Measurements from ENCODE around the gene ISOC2.
"Not testable (repeated sequence)": the region's sequence is repeated elsewhere in the genome, so short reads cannot be mapped to it uniquely, and the experiment has no call there.

The ISOC2 gene

DNA sequence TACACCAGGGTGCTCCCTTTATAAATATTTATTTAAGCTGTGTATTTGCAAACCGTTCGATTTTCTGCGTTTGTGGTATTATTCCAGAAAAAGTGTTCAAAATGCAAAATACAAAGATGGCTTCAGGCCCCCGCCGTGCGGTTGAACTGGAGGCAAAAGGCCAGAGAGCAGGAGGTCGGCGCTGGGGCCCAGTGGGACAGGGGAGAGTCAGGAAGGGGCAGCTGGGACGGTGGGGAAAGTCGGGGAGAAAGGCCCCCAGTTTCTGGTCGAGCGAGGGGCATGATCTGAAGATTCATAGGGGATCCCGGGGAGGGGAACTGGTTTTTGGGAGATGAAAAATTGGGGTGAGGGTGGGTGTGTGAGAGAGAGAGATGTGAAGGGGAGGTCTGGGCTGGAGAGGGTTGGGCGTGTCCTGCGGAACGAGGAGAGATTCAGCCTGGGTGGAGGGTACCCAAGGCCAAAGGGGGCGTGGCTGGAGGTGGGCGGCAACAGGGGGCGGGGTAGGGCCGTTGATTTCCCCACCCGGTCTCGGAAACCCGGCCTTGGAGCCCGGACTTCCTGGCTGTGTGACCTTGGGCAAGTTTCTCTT is 678 bp downstream of the ISOC2 start:
- DNase-seq (ENCODE audit: low read depth in 3 of 3, low spot score in 1 of 3), result no peak

- no peak for DNase-seq (ENCODE audit: low read depth in 3 of 3, low spot score in 1 of 3)
Measured at GRCh38 chr19:55459950-55460657, 1.3 kb downstream of the ISOC2 start.

DNA sequence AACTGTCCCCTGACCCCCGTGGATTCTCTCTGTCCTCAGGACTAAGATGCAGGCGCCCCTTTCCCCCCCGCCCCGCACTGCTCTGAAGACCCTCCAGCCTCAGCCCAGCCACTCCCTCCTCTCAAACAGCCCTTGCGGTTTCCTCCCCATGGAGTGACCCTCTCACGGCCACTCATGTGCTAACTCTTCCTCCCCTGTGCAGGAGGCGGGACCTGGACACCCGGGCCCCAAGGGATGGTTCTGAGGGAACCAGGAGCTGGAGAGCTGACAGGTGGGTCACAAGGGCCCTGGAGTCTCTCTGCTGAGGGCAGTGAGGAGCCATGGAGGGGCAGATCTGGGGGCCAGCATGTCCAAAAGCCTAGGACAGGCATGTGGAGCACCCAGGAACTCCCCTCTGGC is 1.9 kb downstream of the ISOC2 start:
- DNase-seq (ENCODE audit: low read depth in 3 of 3, low spot score in 1 of 3), result no peak

DNA sequence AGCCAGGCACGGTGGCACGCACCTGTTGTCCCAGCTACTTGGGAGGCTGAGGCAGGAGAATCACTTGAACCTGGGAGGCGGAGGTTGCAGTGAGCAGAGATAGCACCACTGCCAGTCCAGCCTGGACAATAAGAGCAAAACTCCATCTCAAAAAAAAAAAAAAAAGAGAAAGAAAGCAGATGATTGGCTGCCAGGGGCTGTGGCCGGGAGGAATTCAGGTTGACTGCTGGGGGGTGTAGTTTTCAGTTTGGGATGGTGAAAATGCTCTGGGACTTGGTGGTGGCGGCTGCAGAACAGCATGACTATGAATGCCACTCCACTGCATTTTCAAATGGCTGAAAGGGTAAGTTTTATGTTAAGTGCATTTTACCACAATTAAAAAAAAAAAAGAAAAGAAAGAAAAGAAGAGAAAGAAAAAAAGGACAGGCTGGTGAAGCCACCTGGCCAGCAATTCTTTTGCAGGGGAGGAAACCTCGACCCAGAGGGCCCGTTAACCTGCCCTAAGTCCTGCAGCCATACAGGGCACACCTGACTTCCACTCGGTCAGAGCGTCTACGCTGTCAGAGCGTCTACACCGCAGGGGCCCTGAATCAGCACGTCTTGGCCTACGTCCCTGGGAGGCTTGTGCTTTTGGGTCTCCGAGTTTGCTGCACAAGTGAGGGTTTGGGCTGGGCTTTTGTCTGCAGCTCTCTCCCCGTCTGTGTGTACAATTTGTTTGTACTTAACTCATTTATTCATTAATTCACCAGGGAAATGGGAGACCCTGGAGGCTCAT is 3.6 kb downstream of the ISOC2 start:
- no peak for DNase-seq (ENCODE audit: low read depth in 3 of 3, low spot score in 1 of 3)

GRCh38 chr19:55456347-55456746 is 5.1 kb downstream of the ISOC2 start:
- DNase-seq (ENCODE audit: low read depth in 3 of 3, low spot score in 1 of 3), result no peak

DNA sequence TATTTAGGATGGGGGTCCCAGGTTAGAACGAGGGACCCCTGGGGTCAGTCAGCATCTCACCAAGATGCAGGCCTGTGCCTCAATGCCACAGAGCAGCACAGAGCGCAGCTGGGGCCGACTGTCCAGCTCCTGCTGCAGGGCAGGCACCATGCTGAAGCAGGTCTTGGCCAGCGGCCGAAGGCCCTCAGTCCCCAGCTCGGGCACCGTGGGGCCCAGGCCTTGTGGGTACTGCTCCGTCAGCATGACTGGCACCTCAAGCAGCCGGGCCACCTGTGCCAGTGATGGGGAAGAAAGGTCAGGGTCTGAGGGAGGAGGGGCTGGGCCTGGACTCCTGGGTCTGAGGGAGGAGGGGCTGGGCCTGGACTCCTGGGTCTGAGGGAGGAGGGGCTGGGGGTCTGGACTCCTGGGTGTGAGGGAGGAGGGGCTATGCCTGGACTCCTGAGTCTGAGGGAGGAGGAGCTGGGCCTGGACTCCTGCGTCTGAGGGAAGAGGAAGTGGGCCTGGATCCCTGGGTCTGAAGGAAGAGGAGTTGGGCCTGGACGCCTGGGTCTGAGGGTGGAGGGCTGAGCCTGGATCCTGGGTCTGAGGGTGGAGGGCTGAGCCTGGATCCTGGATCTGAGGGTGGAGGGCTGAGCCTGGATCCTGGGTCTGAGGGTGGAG is 5.7 kb downstream of the ISOC2 start:
- DNase-seq (ENCODE audit: low read depth in 3 of 3, low spot score in 1 of 3), result no peak

- DNase-seq (ENCODE audit: low read depth in 3 of 3, low spot score in 1 of 3), result no peak
Measured at GRCh38 chr19:55454787-55455243, 6.6 kb downstream of the ISOC2 start.

DNA sequence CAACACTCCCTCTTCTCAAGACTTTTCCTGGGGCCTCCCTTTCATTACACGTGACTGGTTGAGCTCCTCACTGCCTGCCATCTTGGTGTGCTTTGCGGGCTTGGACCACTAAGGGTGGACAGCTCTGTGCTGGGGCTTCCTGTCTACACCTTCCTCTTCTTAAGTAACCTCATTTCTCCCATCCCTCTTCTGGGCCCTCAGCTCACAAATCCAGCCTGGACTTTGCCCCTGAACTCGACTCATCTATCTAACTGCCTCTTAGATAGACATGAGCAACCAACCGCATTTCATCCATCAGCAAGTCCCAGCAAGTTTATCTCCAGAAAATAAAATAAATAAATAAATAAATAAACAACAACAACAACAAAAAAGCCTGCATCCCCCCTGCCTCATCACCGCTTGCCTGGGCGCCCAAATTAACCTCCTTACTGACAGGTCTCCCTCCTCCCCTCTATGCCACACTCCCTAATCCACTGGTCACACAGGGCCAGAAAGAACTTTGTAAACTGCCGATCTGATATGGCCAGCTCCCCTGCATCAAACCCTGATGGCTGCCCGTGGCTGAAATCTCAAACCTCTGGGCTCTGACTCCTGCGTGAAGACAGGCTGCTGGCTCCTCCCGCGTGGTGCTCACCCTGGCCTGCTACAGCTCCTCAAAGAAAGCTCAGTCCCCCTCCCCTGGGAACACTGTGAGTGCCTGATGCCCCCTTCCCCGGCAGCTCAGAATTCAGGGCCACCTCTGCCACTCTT is 7.8 kb downstream of the ISOC2 start:
- no peak for DNase-seq (ENCODE audit: low read depth in 3 of 3, low spot score in 1 of 3)

- DNase-seq (ENCODE audit: low read depth in 3 of 3, low spot score in 1 of 3), result no peak
Measured at GRCh38 chr19:55452749-55453346, 8.6 kb downstream of the ISOC2 start.

DNA sequence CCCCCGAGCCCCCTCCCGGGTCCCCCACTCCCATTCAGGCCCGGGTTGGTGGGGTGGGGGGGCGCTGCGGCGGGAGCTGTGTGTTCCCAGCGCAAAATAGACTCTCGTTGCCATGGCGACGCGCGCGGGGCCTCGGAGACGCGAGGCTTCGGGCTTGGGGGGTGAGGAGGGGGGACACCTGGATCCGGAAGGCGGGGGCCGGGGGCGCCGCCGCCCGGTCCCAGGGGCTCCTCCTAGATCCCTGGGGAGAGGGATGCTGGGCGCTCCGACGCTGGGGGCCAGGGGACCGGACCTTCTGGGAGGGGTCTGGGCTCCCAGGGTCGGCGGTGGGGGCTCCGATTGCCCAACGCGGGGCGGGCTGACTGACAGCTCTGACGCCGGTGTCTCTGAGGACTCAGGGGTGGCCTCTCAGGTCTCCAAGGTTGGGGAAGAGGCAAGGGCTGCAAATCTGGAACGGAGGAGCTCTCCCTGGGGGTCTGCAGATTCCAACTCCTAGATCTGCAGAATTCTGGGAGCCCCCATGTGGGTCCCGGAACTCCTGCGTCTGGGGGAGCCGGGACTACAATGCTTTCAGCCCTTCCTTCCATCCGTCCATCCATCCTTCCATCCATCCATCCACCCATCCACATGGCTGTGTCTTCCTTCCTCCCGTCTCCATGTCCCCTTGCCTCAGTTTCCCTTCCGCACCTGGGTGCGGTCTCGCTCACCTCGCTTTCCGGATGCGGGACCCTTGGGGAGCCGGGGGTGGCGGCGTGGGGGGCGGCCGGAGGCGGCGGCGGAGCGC is 9.3 kb downstream of the ISOC2 start:
- no peak for DNase-seq (ENCODE audit: low read depth in 3 of 3, low spot score in 1 of 3)

- DNase-seq (ENCODE audit: low read depth in 3 of 3, low spot score in 1 of 3), result no peak
Measured at GRCh38 chr19:55451163-55451964, 10.1 kb downstream of the ISOC2 start.

DNA sequence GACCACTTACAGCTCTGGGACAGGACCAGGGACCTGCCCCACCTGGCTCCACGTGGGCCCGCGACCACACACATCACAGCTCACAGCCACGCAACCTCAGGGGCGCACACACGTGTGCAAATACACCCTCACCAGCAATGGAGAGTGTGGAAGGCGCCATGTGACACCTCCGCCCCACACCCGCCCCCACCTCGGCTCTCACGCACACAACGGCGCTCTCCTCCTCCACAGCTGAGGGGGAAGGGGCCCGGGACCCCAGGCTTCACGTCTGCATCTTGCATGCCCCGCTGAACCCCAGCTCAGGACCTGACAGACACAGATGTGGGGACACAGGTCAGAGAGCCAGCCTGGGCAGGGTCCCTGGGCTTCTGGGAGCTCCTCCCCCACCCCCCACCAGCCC is 12.0 kb downstream of the ISOC2 start:
- no peak for DNase-seq (ENCODE audit: low read depth in 3 of 3, low spot score in 1 of 3)

- not testable (repeated sequence) for DNase-seq (ENCODE audit: low read depth in 3 of 3, low spot score in 1 of 3)
Measured at GRCh38 chr19:55448175-55448490, 13.3 kb downstream of the ISOC2 start.

DNA sequence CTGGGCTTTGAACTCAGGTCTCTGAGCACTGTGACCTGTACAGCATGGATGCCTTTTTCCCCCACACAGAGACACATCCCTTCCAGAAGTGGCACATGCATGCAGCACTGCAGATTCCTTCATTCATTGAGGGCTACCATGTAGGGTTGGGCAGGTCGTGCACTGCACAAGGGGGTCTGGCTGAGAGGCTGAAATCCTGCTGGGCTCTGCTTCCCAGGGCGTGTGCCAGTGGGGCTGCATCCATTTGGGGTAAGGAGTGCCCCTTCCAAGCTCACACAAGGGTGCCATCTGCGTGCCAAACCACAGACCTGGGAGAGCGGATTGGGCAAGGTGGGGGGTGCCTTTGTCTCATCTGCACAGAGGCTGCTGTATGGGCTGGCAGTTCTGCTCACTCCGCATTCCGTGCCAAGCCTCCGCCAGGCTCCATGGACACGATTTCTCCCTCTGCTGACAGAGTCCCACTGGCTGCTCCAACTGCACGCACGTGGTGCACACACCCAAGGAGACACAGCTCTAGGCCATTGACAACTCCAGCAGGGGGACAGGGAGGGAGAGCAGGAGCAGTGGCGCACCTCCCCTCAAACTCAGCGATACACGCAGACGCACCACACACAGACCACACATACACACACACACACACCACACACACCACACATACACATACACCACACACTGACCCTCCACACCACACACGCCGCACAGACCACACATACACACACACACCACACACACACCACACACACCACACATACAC is 13.8 kb downstream of the ISOC2 start:
- DNase-seq (ENCODE audit: low read depth in 3 of 3, low spot score in 1 of 3), result no peak

DNA sequence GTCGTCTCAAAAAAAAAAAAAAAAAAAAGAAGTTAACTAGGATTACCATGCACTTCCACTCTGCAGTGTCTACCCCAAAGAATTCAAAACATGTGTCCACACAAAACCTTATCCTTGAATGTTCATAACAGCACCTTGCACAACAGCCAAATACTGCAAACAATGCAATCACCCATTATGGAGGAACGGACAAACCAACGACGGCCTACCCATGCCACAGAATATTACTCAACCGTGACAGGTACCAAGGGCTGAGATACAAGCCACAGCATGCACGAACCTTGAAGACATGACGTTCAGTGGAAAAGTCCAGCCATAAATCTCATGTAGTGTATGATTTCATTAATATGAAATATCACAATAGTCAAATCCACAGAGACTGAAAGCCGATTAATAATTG is 15.4 kb downstream of the ISOC2 start:
- DNase-seq (ENCODE audit: low read depth in 3 of 3, low spot score in 1 of 3), result no peak

- DNase-seq (ENCODE audit: low read depth in 3 of 3, low spot score in 1 of 3), result no peak
Measured at GRCh38 chr19:55444646-55445045, 16.8 kb downstream of the ISOC2 start.

- DNase-seq (ENCODE audit: low read depth in 3 of 3, low spot score in 1 of 3), result no peak
Measured at GRCh38 chr19:55443824-55444480, 17.5 kb downstream of the ISOC2 start.
